Astrocyte of the cerebellum (primary cell): ENCODE results near the gene NINJ2.
"Not testable (repeated sequence)": the region's sequence is repeated elsewhere in the genome, so short reads cannot be mapped to it uniquely, and the experiment has no call there.

Experiments
- DNase-seq: peaks from one replicate; pipeline ENCODE4 v3.0.0-alpha.2; 2011; ENCODE audit warnings: low read depth
- H3K4me3 ChIP-seq: 2 replicates; pipeline ENCODE4 v1.5.1; 2011; ENCODE audit warnings: mild to moderate bottlenecking, low read depth, low read length, moderate library complexity
- CTCF ChIP-seq: IDR thresholded peaks from 2 replicates; pipeline ENCODE4 v1.5.1; 2012; ENCODE audit warnings: low read length, low read depth, moderate library complexity, mild to moderate bottlenecking; ENCODE audit errors: missing control alignments
- in situ Hi-C: cut with HindIII; loops from 2 replicates; pipeline ENCODE4 v1.10.0; 2017; ENCODE audit warnings: low sequenced_read_pairs

The NINJ2 gene

GRCh38 chr12:663293-663871 is at the start of gene NINJ2:
Gene NINJ2 (minus strand): TSS chr12:663445. CDS start chr12:663360, 85 bp downstream.
- in situ Hi-C loops, result no loop called here
- no peak within 1 kb of the TSS for H3K4me3 ChIP-seq
- DNase-seq, result no peak
- no peak for TF ChIP-seq CTCF

- no peak for DNase-seq
- in situ Hi-C loops, result no loop called here
- no peak overlapping the region for H3K4me3 ChIP-seq
- no peak for TF ChIP-seq CTCF
These were observed 49.1 kb upstream of the NINJ2 start for GRCh38 chr12:712172-712863.

GRCh38 chr12:709455-710020 is 46.3 kb upstream of the NINJ2 start:
- H3K4me3 ChIP-seq, result no peak overlapping the region
- TF ChIP-seq CTCF, result no peak
- DNase-seq, result no peak
- in situ Hi-C loops, result no loop called here

GRCh38 chr12:708084-708483 is 44.8 kb upstream of the NINJ2 start:
- DNase-seq, in situ Hi-C loops, H3K4me3 ChIP-seq: not testable (repeated sequence)

- DNase-seq, result no peak
- no peak for TF ChIP-seq CTCF
- in situ Hi-C loops, result no loop called here
- no peak overlapping the region for H3K4me3 ChIP-seq
These were observed 41.4 kb upstream of the NINJ2 start for GRCh38 chr12:704516-705242.

GRCh38 chr12:701896-702539 is 38.8 kb upstream of the NINJ2 start:
- no peak for TF ChIP-seq CTCF
- in situ Hi-C loops, result no loop called here
- H3K4me3 ChIP-seq, result no peak overlapping the region
- no peak for DNase-seq

GRCh38 chr12:700016-700415 is 36.8 kb upstream of the NINJ2 start:
- H3K4me3 ChIP-seq, result no peak overlapping the region
- DNase-seq, result no peak
- no peak for TF ChIP-seq CTCF
- in situ Hi-C loops, result no loop called here

GRCh38 chr12:698222-698621 is 35.0 kb upstream of the NINJ2 start:
- in situ Hi-C loops, DNase-seq, H3K4me3 ChIP-seq: not testable (repeated sequence)
